Measurements from ENCODE around the gene PPP1R1C. TPM values are rescaled to one million over a fixed set of nuclear protein-coding genes. Genes with fewer than 3 reads are reported as not detected.

PPP1R1C gene
- total RNA-seq, 2 experiments from 2014 or later = not detected

GRCh38 chr2:181977661-181978350, 7.8 kb upstream of the PPP1R1C start:
- no peaks in the 10 kb centered on the region for H3K79me2 ChIP-seq (ENCODE audit: insufficient read depth, low read depth, low read length)
- no peaks in the 10 kb centered on the region for H4K20me1 ChIP-seq (ENCODE audit: insufficient read depth, low read length)
- ChIA-PET CTCF (ENCODE audit: unreplicated experiment) (no interaction called here), POLR2A (interaction anchor here (0.8 kb wide), 1 partner anchor 10 kb away, joined by 3 read pairs; no protein-coding TSS in a partner anchor)
- no peak overlapping the region for H2AFZ ChIP-seq (ENCODE audit: low read length)
- H3K9me3 ChIP-seq (ENCODE audit: low read length) = no peaks in the 10 kb centered on the region
- no TSS peak for BruUV-seq (replicated peaks)
- TF ChIP-seq EZH2phosphoT487 (IDR thresholded peaks at IDR 0.05; ENCODE audit: borderline replicate concordance, low read depth, low read length) (no peak), CTCF (conservative IDR thresholded peaks at IDR 0.05; ENCODE audit: low read length) (no peak)
- DNase-seq (ENCODE audit: low spot score) = no peak
- no peak overlapping the region for H3K4me3 ChIP-seq (ENCODE audit: low read depth, low read length, poor library complexity, severe bottlenecking)
- H3K9me2 ChIP-seq (ENCODE audit: insufficient read depth, low read length) = no peaks in the 10 kb centered on the region
- intact Hi-C loops (cut with micrococcal nuclease; ENCODE audit: unreplicated experiment) = no loop called here
- no peaks in the 10 kb centered on the region for H3K36me3 ChIP-seq (ENCODE audit: insufficient read depth, low read length)
- H3K4me1 ChIP-seq (ENCODE audit: insufficient read depth, low read length, poor library complexity, severe bottlenecking) = no peaks in the 10 kb centered on the region
- no peak overlapping the region for H3K4me2 ChIP-seq (ENCODE audit: low read length)
- no peak overlapping the region for H3K27ac ChIP-seq (ENCODE audit: low read depth, low read length, poor library complexity, severe bottlenecking)

DNA sequence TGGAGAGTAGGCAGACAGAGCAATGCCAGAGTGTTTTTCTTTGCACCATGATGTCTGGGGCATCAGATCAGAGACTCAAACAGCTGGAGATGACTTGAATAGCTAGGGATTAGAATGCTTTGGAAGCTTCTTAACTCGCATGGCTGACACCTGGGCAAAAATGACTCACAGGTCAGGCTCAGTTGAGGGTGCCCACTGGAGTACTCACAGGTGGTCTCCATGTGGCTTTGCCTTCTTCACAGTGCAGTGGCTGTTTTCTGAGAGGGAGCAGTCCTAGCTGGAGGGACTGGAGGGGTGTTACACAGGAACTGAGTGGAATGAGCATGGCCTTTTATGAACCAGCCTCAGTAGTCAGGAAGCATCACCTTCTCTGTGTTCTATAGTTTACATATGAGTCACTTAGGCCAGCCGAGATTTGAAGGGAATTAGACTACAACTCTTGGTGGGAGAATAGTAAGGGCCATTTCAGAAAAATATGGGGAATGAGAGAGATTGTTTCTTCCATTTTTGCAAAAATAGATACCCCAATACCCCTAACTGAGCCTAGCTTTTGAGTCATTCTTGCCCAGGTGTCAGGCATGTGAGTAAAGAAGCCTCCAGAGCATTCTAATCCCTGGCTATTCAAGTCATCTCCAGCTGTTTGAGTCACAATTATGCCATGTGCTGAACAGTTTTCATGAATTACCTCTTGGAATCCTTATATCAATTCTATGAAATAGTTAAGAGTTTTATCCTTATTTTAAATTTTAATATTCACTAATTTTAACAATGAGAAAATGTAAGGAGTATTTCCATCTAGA, 7.1 kb upstream of the PPP1R1C start:
- no peak for DNase-seq (ENCODE audit: low spot score)
- ChIA-PET CTCF (ENCODE audit: unreplicated experiment) (no interaction called here), POLR2A (interaction anchor here (0.6 kb wide), 1 partner anchor 178 kb away, joined by 3 read pairs; no protein-coding TSS in a partner anchor)
- Histone ChIP-seq H3K27ac (ENCODE audit: low read depth, low read length, poor library complexity, severe bottlenecking) (no peak overlapping the region), H3K4me3 (ENCODE audit: low read depth, low read length, poor library complexity, severe bottlenecking) (no peak overlapping the region), H3K4me2 (ENCODE audit: low read length) (no peak overlapping the region), H2AFZ (ENCODE audit: low read length) (no peak overlapping the region), H3K79me2 (ENCODE audit: insufficient read depth, low read depth, low read length) (no peaks in the 10 kb centered on the region), H3K9me2 (ENCODE audit: insufficient read depth, low read length) (no peaks in the 10 kb centered on the region), H3K9me3 (ENCODE audit: low read length) (no peaks in the 10 kb centered on the region), H3K36me3 (ENCODE audit: insufficient read depth, low read length) (no peaks in the 10 kb centered on the region), H4K20me1 (ENCODE audit: insufficient read depth, low read length) (no peaks in the 10 kb centered on the region), H3K4me1 (ENCODE audit: insufficient read depth, low read length, poor library complexity, severe bottlenecking) (no peaks in the 10 kb centered on the region)
- TF ChIP-seq EZH2phosphoT487 (IDR thresholded peaks at IDR 0.05; ENCODE audit: borderline replicate concordance, low read depth, low read length) (no peak), CTCF (conservative IDR thresholded peaks at IDR 0.05; ENCODE audit: low read length) (no peak)
- intact Hi-C loops (cut with micrococcal nuclease; ENCODE audit: unreplicated experiment) = no loop called here
- BruUV-seq (replicated peaks) = no TSS peak

GRCh38 chr2:181984060-181984459, 1.6 kb upstream of the PPP1R1C start:
- Histone ChIP-seq H2AFZ (ENCODE audit: low read length) (no peak overlapping the region), H3K9me3 (ENCODE audit: low read length) (no peaks in the 10 kb centered on the region), H3K9me2 (ENCODE audit: insufficient read depth, low read length) (no peaks in the 10 kb centered on the region), H3K36me3 (ENCODE audit: insufficient read depth, low read length) (no peaks in the 10 kb centered on the region), H3K4me3 (ENCODE audit: low read depth, low read length, poor library complexity, severe bottlenecking) (no peak overlapping the region), H3K27ac (ENCODE audit: low read depth, low read length, poor library complexity, severe bottlenecking) (no peak overlapping the region), H3K4me1 (ENCODE audit: insufficient read depth, low read length, poor library complexity, severe bottlenecking) (no peaks in the 10 kb centered on the region), H3K79me2 (ENCODE audit: insufficient read depth, low read depth, low read length) (no peaks in the 10 kb centered on the region), H4K20me1 (ENCODE audit: insufficient read depth, low read length) (no peaks in the 10 kb centered on the region), H3K4me2 (ENCODE audit: low read length) (no peak overlapping the region)
- DNase-seq (ENCODE audit: low spot score) = no peak
- no peak for TF ChIP-seq CTCF (conservative IDR thresholded peaks at IDR 0.05; ENCODE audit: low read length)
- TF ChIP-seq EZH2phosphoT487 (IDR thresholded peaks at IDR 0.05; ENCODE audit: borderline replicate concordance, low read depth, low read length) = no peak
- CTCF ChIA-PET (ENCODE audit: unreplicated experiment) = no interaction called here
- intact Hi-C loops (cut with micrococcal nuclease; ENCODE audit: unreplicated experiment) = no loop called here
- no TSS peak for BruUV-seq (replicated peaks)
- POLR2A ChIA-PET = interaction anchor here (0.7 to 1.4 kb wide), 2 partner anchors 14 to 15 kb away, joined by 3 to 4 read pairs; no protein-coding TSS in a partner anchor
